ENCODE measurements around the gene HLA-DMA. TPM values are rescaled to one million over a fixed set of nuclear protein-coding genes. Genes with fewer than 3 reads are reported as not detected.

Gene HLA-DMA
- total and polyA plus RNA-seq, 4 donors: 6.2 to 15.1 (median 8.9) TPM

DNA sequence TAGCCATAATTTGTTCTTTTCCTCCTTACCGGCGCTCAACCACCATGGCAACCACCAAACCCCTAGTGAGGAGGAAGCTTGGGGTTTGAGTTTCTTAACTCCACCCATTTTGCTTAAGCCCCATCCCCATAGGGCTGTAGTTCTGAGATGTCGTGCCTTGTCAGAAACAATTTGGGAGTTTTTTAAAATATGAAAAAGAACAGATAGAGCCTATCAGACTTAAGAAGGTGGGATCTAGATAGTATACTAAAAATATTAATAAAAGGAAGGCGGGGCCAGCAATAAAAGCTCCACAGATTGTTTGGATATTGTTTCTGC lies 21.1 kb upstream of the HLA-DMA start:
- peak overlapping the region; percentile 84 to 91 for H3K9ac ChIP-seq (ENCODE audit: low read depth in 1 of 2, low read length in 2 of 2)
- peaks cover 1 to 48% (median 44%) of the 10 kb centered on the region in 4 donors for H3K4me1 ChIP-seq (ENCODE audit: control insufficient read depth in 4 of 4, insufficient read depth in 4 of 4, low read length in 3 of 4)
- H3K9me3 ChIP-seq (ENCODE audit: control insufficient read depth in 4 of 4, low read length in 3 of 4): no peaks in the 10 kb centered on the region
- peak overlapping the region; percentile 88 to 98 (median 95) for H3K4me3 ChIP-seq (ENCODE audit: low read depth in 1 of 3, low read length in 3 of 3)
- no peak for DNase-seq (ENCODE audit: low spot score)
- under 1% methylated on average over 4 of the region's 4 CpGs for WGBS
- TF ChIP-seq, protein P1, sequence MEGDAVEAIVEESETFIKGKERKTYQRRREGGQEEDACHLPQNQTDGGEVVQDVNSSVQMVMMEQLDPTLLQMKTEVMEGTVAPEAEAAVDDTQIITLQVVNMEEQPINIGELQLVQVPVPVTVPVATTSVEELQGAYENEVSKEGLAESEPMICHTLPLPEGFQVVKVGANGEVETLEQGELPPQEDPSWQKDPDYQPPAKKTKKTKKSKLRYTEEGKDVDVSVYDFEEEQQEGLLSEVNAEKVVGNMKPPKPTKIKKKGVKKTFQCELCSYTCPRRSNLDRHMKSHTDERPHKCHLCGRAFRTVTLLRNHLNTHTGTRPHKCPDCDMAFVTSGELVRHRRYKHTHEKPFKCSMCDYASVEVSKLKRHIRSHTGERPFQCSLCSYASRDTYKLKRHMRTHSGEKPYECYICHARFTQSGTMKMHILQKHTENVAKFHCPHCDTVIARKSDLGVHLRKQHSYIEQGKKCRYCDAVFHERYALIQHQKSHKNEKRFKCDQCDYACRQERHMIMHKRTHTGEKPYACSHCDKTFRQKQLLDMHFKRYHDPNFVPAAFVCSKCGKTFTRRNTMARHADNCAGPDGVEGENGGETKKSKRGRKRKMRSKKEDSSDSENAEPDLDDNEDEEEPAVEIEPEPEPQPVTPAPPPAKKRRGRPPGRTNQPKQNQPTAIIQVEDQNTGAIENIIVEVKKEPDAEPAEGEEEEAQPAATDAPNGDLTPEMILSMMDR (IDR thresholded peaks at IDR 0.05; ENCODE audit: low read depth, low read length, missing input control): no peak
- TF ChIP-seq TAF1 (conservative IDR thresholded peaks at IDR 0.05) (no peak), RXRA (IDR thresholded peaks at IDR 0.05) (no peak), FOXA2 (IDR thresholded peaks at IDR 0.05) (no peak), JUND (IDR thresholded peaks at IDR 0.05) (no peak), SP1 (IDR thresholded peaks at IDR 0.05) (no peak), HNF4A (conservative IDR thresholded peaks at IDR 0.05) (no peak), EGR1 (IDR thresholded peaks at IDR 0.05; ENCODE audit: low read depth in 2 of 2) (no peak), RAD21 (IDR thresholded peaks at IDR 0.05) (no peak), YY1 (IDR thresholded peaks at IDR 0.05) (no peak), NR2F2 (IDR thresholded peaks at IDR 0.05) (no peak), GABPA (IDR thresholded peaks at IDR 0.05 in 1 of 2, conservative IDR thresholded peaks at IDR 0.05 in 1 of 2) (no peak), HNF4G (IDR thresholded peaks at IDR 0.05) (no peak), FOXA1 (IDR thresholded peaks at IDR 0.05) (no peak)
- TF ChIP-seq, protein P2, sequence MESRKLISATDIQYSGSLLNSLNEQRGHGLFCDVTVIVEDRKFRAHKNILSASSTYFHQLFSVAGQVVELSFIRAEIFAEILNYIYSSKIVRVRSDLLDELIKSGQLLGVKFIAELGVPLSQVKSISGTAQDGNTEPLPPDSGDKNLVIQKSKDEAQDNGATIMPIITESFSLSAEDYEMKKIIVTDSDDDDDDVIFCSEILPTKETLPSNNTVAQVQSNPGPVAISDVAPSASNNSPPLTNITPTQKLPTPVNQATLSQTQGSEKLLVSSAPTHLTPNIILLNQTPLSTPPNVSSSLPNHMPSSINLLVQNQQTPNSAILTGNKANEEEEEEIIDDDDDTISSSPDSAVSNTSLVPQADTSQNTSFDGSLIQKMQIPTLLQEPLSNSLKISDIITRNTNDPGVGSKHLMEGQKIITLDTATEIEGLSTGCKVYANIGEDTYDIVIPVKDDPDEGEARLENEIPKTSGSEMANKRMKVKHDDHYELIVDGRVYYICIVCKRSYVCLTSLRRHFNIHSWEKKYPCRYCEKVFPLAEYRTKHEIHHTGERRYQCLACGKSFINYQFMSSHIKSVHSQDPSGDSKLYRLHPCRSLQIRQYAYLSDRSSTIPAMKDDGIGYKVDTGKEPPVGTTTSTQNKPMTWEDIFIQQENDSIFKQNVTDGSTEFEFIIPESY (IDR thresholded peaks at IDR 0.05): no peak
- TF ChIP-seq, protein P3, sequence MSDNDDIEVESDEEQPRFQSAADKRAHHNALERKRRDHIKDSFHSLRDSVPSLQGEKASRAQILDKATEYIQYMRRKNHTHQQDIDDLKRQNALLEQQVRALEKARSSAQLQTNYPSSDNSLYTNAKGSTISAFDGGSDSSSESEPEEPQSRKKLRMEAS (IDR thresholded peaks at IDR 0.05): no peak
- TF ChIP-seq, protein P4, sequence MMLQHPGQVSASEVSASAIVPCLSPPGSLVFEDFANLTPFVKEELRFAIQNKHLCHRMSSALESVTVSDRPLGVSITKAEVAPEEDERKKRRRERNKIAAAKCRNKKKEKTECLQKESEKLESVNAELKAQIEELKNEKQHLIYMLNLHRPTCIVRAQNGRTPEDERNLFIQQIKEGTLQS (IDR thresholded peaks at IDR 0.05): no peak
- TF ChIP-seq, protein P5, sequence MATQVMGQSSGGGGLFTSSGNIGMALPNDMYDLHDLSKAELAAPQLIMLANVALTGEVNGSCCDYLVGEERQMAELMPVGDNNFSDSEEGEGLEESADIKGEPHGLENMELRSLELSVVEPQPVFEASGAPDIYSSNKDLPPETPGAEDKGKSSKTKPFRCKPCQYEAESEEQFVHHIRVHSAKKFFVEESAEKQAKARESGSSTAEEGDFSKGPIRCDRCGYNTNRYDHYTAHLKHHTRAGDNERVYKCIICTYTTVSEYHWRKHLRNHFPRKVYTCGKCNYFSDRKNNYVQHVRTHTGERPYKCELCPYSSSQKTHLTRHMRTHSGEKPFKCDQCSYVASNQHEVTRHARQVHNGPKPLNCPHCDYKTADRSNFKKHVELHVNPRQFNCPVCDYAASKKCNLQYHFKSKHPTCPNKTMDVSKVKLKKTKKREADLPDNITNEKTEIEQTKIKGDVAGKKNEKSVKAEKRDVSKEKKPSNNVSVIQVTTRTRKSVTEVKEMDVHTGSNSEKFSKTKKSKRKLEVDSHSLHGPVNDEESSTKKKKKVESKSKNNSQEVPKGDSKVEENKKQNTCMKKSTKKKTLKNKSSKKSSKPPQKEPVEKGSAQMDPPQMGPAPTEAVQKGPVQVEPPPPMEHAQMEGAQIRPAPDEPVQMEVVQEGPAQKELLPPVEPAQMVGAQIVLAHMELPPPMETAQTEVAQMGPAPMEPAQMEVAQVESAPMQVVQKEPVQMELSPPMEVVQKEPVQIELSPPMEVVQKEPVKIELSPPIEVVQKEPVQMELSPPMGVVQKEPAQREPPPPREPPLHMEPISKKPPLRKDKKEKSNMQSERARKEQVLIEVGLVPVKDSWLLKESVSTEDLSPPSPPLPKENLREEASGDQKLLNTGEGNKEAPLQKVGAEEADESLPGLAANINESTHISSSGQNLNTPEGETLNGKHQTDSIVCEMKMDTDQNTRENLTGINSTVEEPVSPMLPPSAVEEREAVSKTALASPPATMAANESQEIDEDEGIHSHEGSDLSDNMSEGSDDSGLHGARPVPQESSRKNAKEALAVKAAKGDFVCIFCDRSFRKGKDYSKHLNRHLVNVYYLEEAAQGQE (IDR thresholded peaks at IDR 0.05): no peak
- peak overlapping the region; percentile 51 to 100 for H3K27ac ChIP-seq (ENCODE audit: low read depth in 1 of 2, low read length in 2 of 2)
- peaks cover 19 to 46% (median 39%) of the 10 kb centered on the region in 4 donors for H3K36me3 ChIP-seq (ENCODE audit: control insufficient read depth in 4 of 4, insufficient read depth in 3 of 4, low read depth in 1 of 4, low read length in 3 of 4)
- H3K27me3 ChIP-seq (ENCODE audit: control insufficient read depth in 4 of 4, insufficient read depth in 4 of 4, low read length in 3 of 4): no peaks in the 10 kb centered on the region

Measured in liver (tissue), 9 donors.